T-helper 1 cell treated with Interleukin-12 subunit alpha and Interleukin-12 subunit beta and Interleukin-4 antibody, amounts not matched to agents 30 μg/mL and 1 μg/mL, for 36 hours (primary cell): Measurements from ENCODE around the gene SPNS3.

Source experiments
- H3K27ac Mint-ChIP-seq: one replicate; pipeline ENCODE4 v1.8.0; 2021; ENCODE audit warnings: mild to moderate bottlenecking, mixed read lengths
- H3K27me3 Mint-ChIP-seq: one replicate; pipeline ENCODE4 v1.8.0; 2021; ENCODE audit warnings: low read depth, mixed read lengths
- H3K36me3 Mint-ChIP-seq: one replicate; pipeline ENCODE4 v1.8.0; 2021; ENCODE audit warnings: low read depth, mixed read lengths
- H3K4me1 Mint-ChIP-seq: one replicate; pipeline ENCODE4 v1.8.0; 2021; ENCODE audit warnings: low read depth, mixed read lengths
- H3K4me3 Mint-ChIP-seq: one replicate; pipeline ENCODE4 v1.8.0; 2021; ENCODE audit warnings: mild to moderate bottlenecking, moderate library complexity, mixed read lengths
- H3K9me3 Mint-ChIP-seq: one replicate; pipeline ENCODE4 v1.8.0; 2021; ENCODE audit warnings: mixed read lengths

Gene SPNS3

GRCh38 chr17:4412933-4413831 is 20.6 kb upstream of the SPNS3 start:
- Mint-ChIP-seq H3K4me3 (peak overlapping the region; percentile 42), H3K27me3 (peaks cover 4% of the 10 kb centered on the region), H3K4me1 (peaks cover 5% of the 10 kb centered on the region), H3K36me3 (no peaks in the 10 kb centered on the region), H3K9me3 (no peaks in the 10 kb centered on the region), H3K27ac (peak overlapping the region; percentile 65)

GRCh38 chr17:4417129-4417667 is 16.5 kb upstream of the SPNS3 start:
- Mint-ChIP-seq H3K27me3 (peaks cover 4% of the 10 kb centered on the region), H3K9me3 (no peaks in the 10 kb centered on the region), H3K36me3 (no peaks in the 10 kb centered on the region), H3K27ac (no peak overlapping the region), H3K4me1 (peaks cover 8% of the 10 kb centered on the region), H3K4me3 (no peak overlapping the region)

- Mint-ChIP-seq H3K4me3 (no peak overlapping the region), H3K27ac (no peak overlapping the region), H3K36me3 (no peaks in the 10 kb centered on the region), H3K4me1 (peaks cover 3% of the 10 kb centered on the region), H3K9me3 (no peaks in the 10 kb centered on the region), H3K27me3 (peaks cover 6% of the 10 kb centered on the region)
Observed at GRCh38 chr17:4420692-4421131, 13.0 kb upstream of the SPNS3 start.

- no peak overlapping the region for H3K4me3 Mint-ChIP-seq
- H3K4me1 Mint-ChIP-seq: peaks cover 6% of the 10 kb centered on the region
- no peaks in the 10 kb centered on the region for H3K36me3 Mint-ChIP-seq
- H3K9me3 Mint-ChIP-seq: no peaks in the 10 kb centered on the region
- peaks cover 6% of the 10 kb centered on the region for H3K27me3 Mint-ChIP-seq
- no peak overlapping the region for H3K27ac Mint-ChIP-seq
Observed at GRCh38 chr17:4422864-4423263, 10.9 kb upstream of the SPNS3 start.

- Mint-ChIP-seq H3K4me1 (peaks cover 6% of the 10 kb centered on the region), H3K4me3 (no peak overlapping the region), H3K27me3 (peaks cover 6% of the 10 kb centered on the region), H3K36me3 (no peaks in the 10 kb centered on the region), H3K9me3 (no peaks in the 10 kb centered on the region), H3K27ac (no peak overlapping the region)
Observed at GRCh38 chr17:4425398-4425797, 8.3 kb upstream of the SPNS3 start.

GRCh38 chr17:4426499-4427208 is 7.1 kb upstream of the SPNS3 start:
- H3K4me1 Mint-ChIP-seq: peaks cover 3% of the 10 kb centered on the region
- no peaks in the 10 kb centered on the region for H3K36me3 Mint-ChIP-seq
- no peak overlapping the region for H3K27ac Mint-ChIP-seq
- H3K9me3 Mint-ChIP-seq: no peaks in the 10 kb centered on the region
- H3K4me3 Mint-ChIP-seq: no peak overlapping the region
- peaks cover 6% of the 10 kb centered on the region for H3K27me3 Mint-ChIP-seq

- H3K4me1 Mint-ChIP-seq: peaks cover 3% of the 10 kb centered on the region
- no peaks in the 10 kb centered on the region for H3K9me3 Mint-ChIP-seq
- H3K27me3 Mint-ChIP-seq: peaks cover 5% of the 10 kb centered on the region
- H3K4me3 Mint-ChIP-seq: no peak overlapping the region
- no peak overlapping the region for H3K27ac Mint-ChIP-seq
- H3K36me3 Mint-ChIP-seq: no peaks in the 10 kb centered on the region
Observed at GRCh38 chr17:4427505-4427904, 6.2 kb upstream of the SPNS3 start.

- Mint-ChIP-seq H3K36me3 (no peaks in the 10 kb centered on the region), H3K27ac (peak overlapping the region; percentile 68), H3K4me3 (peak overlapping the region; percentile 9), H3K4me1 (peaks cover 26% of the 10 kb centered on the region), H3K9me3 (no peaks in the 10 kb centered on the region), H3K27me3 (no peaks in the 10 kb centered on the region)
Observed at GRCh38 chr17:4436381-4436780, 2.6 kb downstream of the SPNS3 start.

GRCh38 chr17:4436846-4437245 is 3.1 kb downstream of the SPNS3 start:
- peak overlapping the region; percentile 19 for H3K4me3 Mint-ChIP-seq
- H3K4me1 Mint-ChIP-seq: peaks cover 26% of the 10 kb centered on the region
- no peaks in the 10 kb centered on the region for H3K9me3 Mint-ChIP-seq
- H3K27ac Mint-ChIP-seq: peak overlapping the region; percentile 68
- H3K27me3 Mint-ChIP-seq: no peaks in the 10 kb centered on the region
- no peaks in the 10 kb centered on the region for H3K36me3 Mint-ChIP-seq

GRCh38 chr17:4438162-4438944 is 4.6 kb downstream of the SPNS3 start:
- Mint-ChIP-seq H3K36me3 (no peaks in the 10 kb centered on the region), H3K27me3 (no peaks in the 10 kb centered on the region), H3K9me3 (no peaks in the 10 kb centered on the region), H3K4me3 (no peak overlapping the region), H3K27ac (no peak overlapping the region), H3K4me1 (peaks cover 21% of the 10 kb centered on the region)

GRCh38 chr17:4440021-4440420 is 6.3 kb downstream of the SPNS3 start:
- no peak overlapping the region for H3K27ac Mint-ChIP-seq
- no peaks in the 10 kb centered on the region for H3K36me3 Mint-ChIP-seq
- no peak overlapping the region for H3K4me3 Mint-ChIP-seq
- H3K4me1 Mint-ChIP-seq: peaks cover 13% of the 10 kb centered on the region
- H3K27me3 Mint-ChIP-seq: no peaks in the 10 kb centered on the region
- no peaks in the 10 kb centered on the region for H3K9me3 Mint-ChIP-seq

GRCh38 chr17:4440690-4441686 is 7.2 kb downstream of the SPNS3 start:
- no peak overlapping the region for H3K4me3 Mint-ChIP-seq
- no peak overlapping the region for H3K27ac Mint-ChIP-seq
- H3K4me1 Mint-ChIP-seq: peaks cover 11% of the 10 kb centered on the region
- H3K36me3 Mint-ChIP-seq: no peaks in the 10 kb centered on the region
- H3K27me3 Mint-ChIP-seq: no peaks in the 10 kb centered on the region
- no peaks in the 10 kb centered on the region for H3K9me3 Mint-ChIP-seq

GRCh38 chr17:4442582-4442981 is 8.8 kb downstream of the SPNS3 start:
- H3K4me1 Mint-ChIP-seq: no peaks in the 10 kb centered on the region
- no peaks in the 10 kb centered on the region for H3K27me3 Mint-ChIP-seq
- H3K27ac Mint-ChIP-seq: no peak overlapping the region
- no peaks in the 10 kb centered on the region for H3K36me3 Mint-ChIP-seq
- H3K4me3 Mint-ChIP-seq: no peak overlapping the region
- H3K9me3 Mint-ChIP-seq: no peaks in the 10 kb centered on the region
